Activated CD4-positive, alpha-beta memory T cell treated with anti-CD3 and anti-CD28 coated beads, Interleukin-2, amount 10 ng/mL, durations not matched to agents 7 days and 5 days (primary cell): Measurements from ENCODE around the gene INTS1. TPM values are rescaled to one million over a fixed set of nuclear protein-coding genes. Genes with fewer than 3 reads are reported as not detected.
A peak's percentile ranks its signal among the peaks of the same experiment; 100 is the strongest.

Source experiments
- CTCF ChIA-PET: fragments of 350-600 bp; sonication (Branson Sonifier 250); formaldehyde crosslinking; loops from one replicate; lab custom pipeline; 2021; ENCODE audit warnings: antibody characterized with exemption, inconsistent platforms; lab: Charles Lee
- POLR2A ChIA-PET: fragments of 350-600 bp; sonication (Branson Sonifier 250); formaldehyde crosslinking; loops from one replicate; lab custom pipeline; 2021; ENCODE audit warnings: antibody characterized with exemption; lab: Charles Lee
- DNase-seq: peaks from one replicate; pipeline ENCODE4 v3.0.0-alpha.2; 2020
- H3K27ac Mint-ChIP-seq: one replicate; pipeline ENCODE4 v1.8.0; 2021; ENCODE audit warnings: mild to moderate bottlenecking, mixed read lengths
- H3K27me3 Mint-ChIP-seq: one replicate; pipeline ENCODE4 v1.8.0; 2021; ENCODE audit warnings: mixed read lengths
- H3K36me3 Mint-ChIP-seq: one replicate; pipeline ENCODE4 v1.8.0; 2021; ENCODE audit warnings: low read depth, mixed read lengths
- H3K4me1 Mint-ChIP-seq: one replicate; pipeline ENCODE4 v1.8.0; 2021; ENCODE audit warnings: mixed read lengths
- H3K4me3 Mint-ChIP-seq: one replicate; pipeline ENCODE4 v1.8.0; 2021; ENCODE audit warnings: mild to moderate bottlenecking, mixed read lengths
- H3K9me3 Mint-ChIP-seq: one replicate; pipeline ENCODE4 v1.8.0; 2021; ENCODE audit warnings: mixed read lengths
- total RNA-seq, 2 experiments: library from RNA; stranded (reverse); gene quantifications; one replicate each; pipeline ENCODE4 v1.2.3, GENCODE V29; 2021

The INTS1 gene
- total RNA-seq, 2 experiments from 2014 or later = 79.2 to 87.5 TPM

DNA sequence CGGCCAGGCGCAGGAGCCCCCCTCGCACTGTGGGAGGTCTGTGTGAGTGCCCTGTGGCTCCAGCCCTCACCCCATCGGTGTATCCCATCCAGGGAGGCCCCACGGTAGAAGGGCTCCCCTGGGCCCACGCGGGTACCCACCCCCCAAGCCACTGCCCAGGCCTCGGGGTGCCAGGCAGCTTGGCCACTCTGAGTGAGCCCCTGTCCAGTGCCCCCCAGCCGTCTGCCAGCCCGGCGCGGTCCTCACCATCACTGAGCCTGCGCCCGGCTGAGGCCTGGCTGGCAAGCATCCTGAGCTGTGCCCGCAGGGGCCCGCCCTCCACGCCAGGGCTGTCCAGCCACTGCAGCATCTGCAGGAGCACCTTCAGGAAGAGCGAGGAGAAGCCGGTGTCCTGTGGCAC, 25.7 kb downstream of the INTS1 start:
- no peak for DNase-seq
- ChIA-PET POLR2A (no interaction called here), CTCF (no interaction called here)
- H3K9me3 Mint-ChIP-seq = no peaks in the 10 kb centered on the region
- peaks cover 8% of the 10 kb centered on the region for H3K4me1 Mint-ChIP-seq
- H3K27ac Mint-ChIP-seq = no peak overlapping the region
- H3K36me3 Mint-ChIP-seq = peaks cover 7% of the 10 kb centered on the region
- no peaks in the 10 kb centered on the region for H3K27me3 Mint-ChIP-seq
- H3K4me3 Mint-ChIP-seq = no peak overlapping the region

DNA sequence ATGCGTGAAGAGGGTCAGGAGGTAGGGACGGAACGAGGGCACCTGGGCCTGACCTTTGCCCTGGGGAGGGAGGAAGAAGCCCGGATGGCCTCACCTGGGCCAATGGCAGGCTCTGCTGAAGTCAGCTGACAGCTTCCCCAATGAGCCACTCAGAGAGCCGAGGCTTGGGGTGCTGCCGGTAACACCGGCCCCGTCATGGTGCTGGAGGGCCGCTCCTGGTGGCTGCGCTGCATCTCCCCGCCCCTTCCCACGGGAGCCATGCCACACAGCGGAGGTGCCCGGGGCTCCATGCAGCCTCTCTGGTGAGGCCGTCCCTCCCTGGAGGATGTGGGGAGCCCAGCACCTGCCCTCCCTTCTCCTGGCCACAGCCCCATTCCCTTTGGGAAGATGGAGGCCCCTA, 27.3 kb downstream of the INTS1 start:
- no peak for DNase-seq
- ChIA-PET CTCF (no interaction called here), POLR2A (no interaction called here)
- Mint-ChIP-seq H3K36me3 (peaks cover under 1% of the 10 kb centered on the region), H3K27me3 (no peaks in the 10 kb centered on the region), H3K4me1 (peaks cover 9% of the 10 kb centered on the region), H3K27ac (no peak overlapping the region), H3K9me3 (no peaks in the 10 kb centered on the region), H3K4me3 (no peak overlapping the region)

DNA sequence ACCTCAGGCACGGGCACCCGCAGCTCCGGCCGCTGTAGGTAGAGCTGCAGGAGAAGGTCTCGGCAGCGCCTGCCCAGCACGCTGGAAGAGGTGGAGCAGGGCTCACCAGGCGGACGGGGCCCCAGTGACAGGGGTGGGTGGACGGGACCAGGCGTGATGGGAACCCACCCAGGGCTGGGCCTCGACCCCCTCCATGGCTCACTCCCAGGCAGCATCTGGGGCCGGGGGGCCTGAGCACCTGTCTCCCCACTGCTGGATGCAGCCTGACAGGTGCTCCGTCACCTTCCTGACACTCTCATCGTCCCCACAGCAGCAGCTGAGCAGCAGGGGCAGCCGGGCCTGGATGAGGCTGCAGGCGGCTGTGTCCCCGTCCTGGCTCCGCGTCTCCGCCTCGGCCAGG, 28.2 kb downstream of the INTS1 start:
- Mint-ChIP-seq H3K4me1 (peaks cover 9% of the 10 kb centered on the region), H3K27me3 (no peaks in the 10 kb centered on the region), H3K4me3 (no peak overlapping the region), H3K36me3 (no peaks in the 10 kb centered on the region), H3K9me3 (no peaks in the 10 kb centered on the region), H3K27ac (no peak overlapping the region)
- DNase-seq = no peak
- ChIA-PET POLR2A (no interaction called here), CTCF (no interaction called here)

DNA sequence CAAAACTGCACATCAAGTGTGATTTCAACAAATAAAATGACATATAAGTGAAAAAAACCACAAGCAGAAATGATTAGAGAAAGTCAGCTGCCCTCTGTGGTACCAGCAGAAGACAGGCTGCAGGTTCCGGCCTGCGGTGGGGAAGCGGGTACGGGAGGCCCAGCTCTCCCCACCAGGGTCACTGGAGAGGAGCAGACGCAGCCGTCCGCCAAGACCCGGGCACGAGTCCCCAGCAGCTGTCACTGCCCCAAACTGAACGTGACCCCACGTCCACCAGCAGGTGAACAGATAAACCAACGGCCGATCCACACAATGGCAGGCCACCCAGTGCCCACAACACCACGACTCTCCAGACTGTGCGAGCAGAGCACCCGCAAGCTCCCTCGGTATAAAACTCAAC, 28.8 kb downstream of the INTS1 start:
- no peak overlapping the region for H3K4me3 Mint-ChIP-seq
- DNase-seq = no peak
- POLR2A ChIA-PET = no interaction called here

DNA sequence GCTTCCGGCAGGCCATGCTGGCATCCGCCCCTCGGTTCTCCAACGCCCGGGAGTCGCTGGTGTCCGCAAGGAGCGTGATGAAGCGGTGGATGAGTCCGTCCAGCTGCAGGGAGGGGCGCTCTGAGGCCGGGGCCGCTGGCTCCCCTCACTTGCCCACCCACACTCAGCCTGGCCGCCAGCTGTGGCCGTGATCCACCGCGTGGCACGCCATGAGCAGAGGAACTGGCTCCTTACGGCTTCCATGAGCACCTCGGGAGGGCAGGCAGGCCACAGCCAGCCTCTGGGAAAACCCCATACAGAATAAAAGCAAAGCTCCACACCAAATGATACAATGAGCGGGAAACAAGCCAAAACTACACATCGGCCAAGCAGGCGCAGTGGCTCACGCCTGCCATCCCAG, 29.5 kb downstream of the INTS1 start:
- CTCF ChIA-PET = interaction anchor here (0.6 to 1.5 kb wide), 13 partner anchors 9 to 297 kb away, joined by 3 to 5 read pairs (median 3); partner anchors contain the start of gene PSMG3
- H3K4me1 Mint-ChIP-seq = peaks cover 9% of the 10 kb centered on the region
- no peak for DNase-seq
- H3K36me3 Mint-ChIP-seq = no peaks in the 10 kb centered on the region
- H3K9me3 Mint-ChIP-seq = no peaks in the 10 kb centered on the region
- no peaks in the 10 kb centered on the region for H3K27me3 Mint-ChIP-seq
- H3K27ac Mint-ChIP-seq = no peak overlapping the region
- POLR2A ChIA-PET = no interaction called here
- H3K4me3 Mint-ChIP-seq = no peak overlapping the region

More for the DNA sequence above, 28.8 kb downstream of the INTS1 start:
- Mint-ChIP-seq H3K27ac (no peak overlapping the region), H3K4me1 (peaks cover 9% of the 10 kb centered on the region), H3K9me3 (no peaks in the 10 kb centered on the region), H3K36me3 (no peaks in the 10 kb centered on the region), H3K27me3 (no peaks in the 10 kb centered on the region)
- CTCF ChIA-PET = no interaction called here

DNA sequence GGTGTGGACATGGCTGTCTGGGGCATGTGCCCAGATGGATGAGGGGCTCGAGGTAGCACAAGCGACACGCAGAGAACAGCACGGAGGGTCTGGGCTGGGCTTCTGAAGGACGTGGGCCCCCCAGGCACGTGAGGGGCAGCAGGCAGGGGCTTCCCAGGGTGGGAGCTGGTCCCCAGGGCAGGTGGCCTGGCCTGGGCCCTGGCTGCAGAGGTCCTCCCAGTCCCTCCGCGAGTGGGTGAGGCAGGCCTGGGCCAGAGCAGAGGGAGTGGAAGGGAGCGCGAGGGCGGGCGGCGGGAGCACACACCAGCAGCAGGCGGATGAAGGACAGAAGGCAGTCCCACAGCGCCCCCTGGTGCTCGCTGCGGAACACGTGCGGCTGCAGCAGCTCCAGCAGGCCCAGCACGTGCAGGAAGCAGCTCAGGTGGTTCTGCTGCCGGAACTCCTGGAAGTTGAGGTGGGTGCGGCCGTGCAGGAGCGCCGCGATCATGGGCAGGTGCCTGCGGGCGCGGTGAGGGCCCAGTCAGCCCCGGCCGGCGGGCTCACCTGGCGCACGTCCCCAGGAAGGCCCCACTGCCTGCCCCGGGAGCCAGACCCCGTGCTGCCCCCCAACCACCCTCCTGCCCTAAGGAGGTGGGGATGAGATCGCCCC, 30.2 kb downstream of the INTS1 start:
- Mint-ChIP-seq H3K27ac (peak overlapping the region; percentile 44), H3K27me3 (no peaks in the 10 kb centered on the region), H3K4me3 (no peak overlapping the region), H3K9me3 (no peaks in the 10 kb centered on the region), H3K4me1 (peaks cover 9% of the 10 kb centered on the region), H3K36me3 (no peaks in the 10 kb centered on the region)
- CTCF ChIA-PET = interaction anchor here (0.6 to 1.5 kb wide), 13 partner anchors 9 to 297 kb away, joined by 3 to 5 read pairs (median 3); partner anchors contain the start of gene PSMG3
- DNase-seq = peak; percentile 89
- POLR2A ChIA-PET = interaction anchor here (0.6 kb wide), 1 partner anchor 500 kb away, joined by 3 read pairs; no protein-coding TSS in a partner anchor

DNA sequence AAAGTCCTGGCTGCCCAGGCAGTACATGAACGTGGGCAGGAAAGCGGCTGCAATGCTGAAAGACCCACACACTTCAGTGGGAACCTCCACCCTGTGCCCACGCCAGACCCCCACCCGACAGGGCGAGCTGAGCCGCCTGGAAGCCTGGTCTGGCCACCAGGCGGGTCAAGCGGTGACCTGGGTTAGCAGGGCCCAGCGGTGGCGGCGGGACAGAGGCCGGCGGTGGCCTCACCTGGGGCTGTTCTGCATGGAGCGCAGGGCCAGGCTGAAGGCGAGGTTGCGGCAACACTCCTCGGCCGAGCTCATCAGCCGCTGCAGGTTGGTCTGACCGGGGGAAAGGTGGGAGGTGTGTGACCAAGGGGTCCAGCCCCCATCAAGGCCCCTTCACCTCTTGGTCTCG, 33.3 kb downstream of the INTS1 start:
- DNase-seq = no peak
- ChIA-PET CTCF (no interaction called here), POLR2A (no interaction called here)
- H3K4me1 Mint-ChIP-seq = peaks cover 9% of the 10 kb centered on the region
- H3K27me3 Mint-ChIP-seq = no peaks in the 10 kb centered on the region
- H3K4me3 Mint-ChIP-seq = no peak overlapping the region
- no peak overlapping the region for H3K27ac Mint-ChIP-seq
- no peaks in the 10 kb centered on the region for H3K9me3 Mint-ChIP-seq
- H3K36me3 Mint-ChIP-seq = no peaks in the 10 kb centered on the region

DNA sequence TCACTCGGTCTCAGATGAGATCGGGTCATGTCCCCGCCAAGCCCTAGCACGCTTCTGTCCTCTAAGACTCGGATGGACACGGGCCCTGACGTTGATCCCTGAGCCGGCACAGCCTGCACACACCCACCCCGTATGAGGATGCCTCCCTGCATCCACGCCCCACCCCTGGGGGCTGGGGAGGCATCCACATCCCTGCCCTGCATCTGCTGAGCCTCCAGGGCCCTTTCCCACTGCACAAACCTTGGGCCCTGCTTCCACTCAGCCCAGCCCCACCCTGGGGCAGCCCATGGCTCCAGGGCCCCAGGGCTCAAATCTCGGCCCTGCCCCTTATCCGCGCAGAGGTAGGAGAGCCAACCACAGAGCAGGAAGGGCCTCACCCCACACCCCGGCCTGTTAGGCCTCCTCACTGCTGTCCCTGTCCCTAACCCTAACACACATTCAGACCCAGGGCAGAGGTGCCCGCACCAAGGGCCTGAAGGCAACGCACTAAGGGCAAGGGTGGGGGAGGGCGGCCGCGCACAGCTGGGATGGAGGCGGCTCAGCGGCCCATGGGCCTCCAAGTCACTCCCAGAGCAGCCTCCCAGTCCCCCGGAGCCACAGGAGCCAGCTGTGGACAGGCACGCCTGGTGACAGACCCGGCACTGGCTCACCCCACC, 35.4 kb downstream of the INTS1 start:
- no peaks in the 10 kb centered on the region for H3K27me3 Mint-ChIP-seq
- H3K9me3 Mint-ChIP-seq = no peaks in the 10 kb centered on the region
- no peak overlapping the region for H3K27ac Mint-ChIP-seq
- POLR2A ChIA-PET = no interaction called here
- H3K36me3 Mint-ChIP-seq = no peaks in the 10 kb centered on the region
- no peak overlapping the region for H3K4me3 Mint-ChIP-seq
- peaks cover 3% of the 10 kb centered on the region for H3K4me1 Mint-ChIP-seq
- no peak for DNase-seq
- CTCF ChIA-PET = no interaction called here

DNA sequence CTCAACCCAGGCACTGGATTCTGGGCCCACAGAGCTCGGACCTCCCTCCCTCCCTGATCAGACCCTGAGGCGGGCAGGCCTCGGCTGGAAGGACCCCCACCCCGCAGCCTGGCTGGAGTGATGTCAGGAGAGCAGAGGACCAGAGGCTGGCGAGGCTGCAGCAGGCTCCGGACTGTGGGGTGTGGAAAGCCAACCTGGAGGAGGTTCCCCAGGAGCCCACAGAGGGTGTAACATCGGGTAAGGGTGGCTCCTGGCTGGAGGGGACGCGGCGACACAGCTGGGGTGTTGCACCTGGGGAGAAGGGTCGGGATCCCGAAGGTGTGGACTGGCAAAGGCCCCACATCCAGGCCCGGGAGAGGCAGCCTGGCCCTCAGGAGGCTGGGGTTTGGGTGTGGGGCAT, 36.0 kb downstream of the INTS1 start:
- POLR2A ChIA-PET = no interaction called here
- Mint-ChIP-seq H3K36me3 (no peaks in the 10 kb centered on the region), H3K4me1 (peaks cover 1% of the 10 kb centered on the region), H3K4me3 (no peak overlapping the region), H3K9me3 (no peaks in the 10 kb centered on the region), H3K27me3 (no peaks in the 10 kb centered on the region), H3K27ac (no peak overlapping the region)
- CTCF ChIA-PET = no interaction called here
- DNase-seq = no peak

DNA sequence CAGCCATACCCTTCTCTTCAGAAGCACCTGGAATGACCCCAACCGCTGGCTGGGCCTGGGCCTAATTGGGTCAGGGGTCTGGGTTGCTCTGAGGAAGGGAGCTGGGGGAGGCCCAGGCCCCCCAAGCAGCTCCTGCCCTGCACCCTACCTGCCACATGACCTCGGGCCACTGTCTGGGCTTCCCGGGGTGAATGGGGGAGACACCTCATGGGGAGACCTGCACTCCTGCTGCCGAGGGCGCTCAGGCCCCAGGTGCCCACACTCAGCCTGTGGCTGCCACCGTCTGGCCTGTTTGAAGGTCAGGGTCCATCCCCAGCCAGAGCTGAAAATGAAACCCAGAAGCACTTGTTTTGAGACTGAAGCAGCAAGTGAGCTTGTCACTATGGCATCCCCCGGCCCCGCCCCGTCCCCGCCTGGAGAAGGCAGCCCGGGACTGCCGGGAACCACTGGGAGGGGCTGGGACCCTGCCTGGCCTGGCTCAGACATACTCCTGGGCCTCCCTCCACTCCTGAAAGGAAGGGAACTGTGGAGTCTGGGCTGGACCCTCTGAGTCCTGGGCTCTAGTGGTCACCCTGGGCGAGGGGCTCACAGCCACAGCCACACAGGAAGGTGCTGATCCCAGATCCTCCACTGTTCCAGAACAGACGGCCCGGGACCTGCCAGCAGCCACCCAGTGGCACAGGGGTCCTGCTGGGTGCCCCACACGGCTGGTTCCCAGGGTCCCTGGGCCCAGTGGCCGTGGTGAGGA, 37.5 kb downstream of the INTS1 start:
- Mint-ChIP-seq H3K36me3 (no peaks in the 10 kb centered on the region), H3K4me1 (peaks cover 2% of the 10 kb centered on the region), H3K27ac (no peak overlapping the region), H3K9me3 (no peaks in the 10 kb centered on the region), H3K27me3 (no peaks in the 10 kb centered on the region), H3K4me3 (no peak overlapping the region)
- DNase-seq = no peak
- CTCF ChIA-PET = no interaction called here
- POLR2A ChIA-PET = no interaction called here

DNA sequence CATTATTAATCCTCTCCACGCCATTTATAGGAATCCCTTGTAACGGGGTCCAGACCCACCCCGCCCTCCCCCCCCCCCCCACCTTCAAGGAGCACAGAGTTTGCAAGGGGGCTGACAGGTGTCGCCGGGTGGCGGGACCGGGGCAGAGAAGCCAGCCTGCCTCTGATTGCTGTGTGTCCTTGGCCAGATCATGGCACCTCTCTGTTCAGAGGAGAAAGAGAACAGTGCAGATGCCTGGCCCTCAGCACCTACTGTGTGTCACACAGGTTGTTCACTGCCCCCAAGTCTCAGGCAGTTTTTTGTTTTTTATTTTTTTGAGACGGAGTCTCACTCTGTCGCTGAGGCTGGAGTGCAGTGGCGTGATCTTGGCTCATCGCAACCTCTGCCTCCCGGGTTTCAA, 39.5 kb downstream of the INTS1 start:
- POLR2A ChIA-PET = no interaction called here
- no peak overlapping the region for H3K4me3 Mint-ChIP-seq

DNA sequence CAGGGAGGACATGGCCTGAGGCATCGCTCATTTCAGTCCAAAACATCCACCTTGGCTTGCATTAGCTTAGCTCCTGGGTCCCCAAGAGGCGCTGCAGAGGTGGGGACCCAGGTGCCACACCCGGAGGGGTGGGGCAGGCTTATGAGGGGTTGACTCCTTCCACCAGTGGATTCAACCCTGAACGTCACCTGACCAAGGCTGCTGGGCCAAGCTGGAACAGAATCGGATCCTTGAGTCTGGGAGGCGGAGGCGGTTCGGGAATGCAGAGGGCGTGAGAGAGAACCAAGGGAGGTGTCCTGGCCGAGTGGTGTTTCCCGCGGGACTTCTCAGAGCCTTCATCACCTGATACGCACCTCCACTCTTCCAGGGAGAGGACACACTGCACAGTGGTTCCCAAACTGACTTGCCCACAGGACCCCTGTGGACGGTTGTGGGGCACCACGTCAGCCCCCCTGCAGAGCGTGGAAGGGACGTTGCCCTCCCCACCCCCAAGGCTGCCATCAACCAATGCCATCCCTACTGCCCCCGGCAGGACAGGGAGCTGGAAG, 40.4 kb downstream of the INTS1 start:
- Mint-ChIP-seq H3K4me3 (no peak overlapping the region), H3K9me3 (no peaks in the 10 kb centered on the region), H3K36me3 (no peaks in the 10 kb centered on the region), H3K27ac (no peak overlapping the region), H3K27me3 (no peaks in the 10 kb centered on the region), H3K4me1 (peaks cover 7% of the 10 kb centered on the region)
- POLR2A ChIA-PET = no interaction called here
- no peak for DNase-seq
- CTCF ChIA-PET = no interaction called here

More for the DNA sequence above, 39.5 kb downstream of the INTS1 start:
- peaks cover 7% of the 10 kb centered on the region for H3K4me1 Mint-ChIP-seq
- no peaks in the 10 kb centered on the region for H3K9me3 Mint-ChIP-seq
- no peak for DNase-seq
- CTCF ChIA-PET = no interaction called here
- H3K36me3 Mint-ChIP-seq = no peaks in the 10 kb centered on the region
- H3K27ac Mint-ChIP-seq = no peak overlapping the region
- H3K27me3 Mint-ChIP-seq = no peaks in the 10 kb centered on the region
